ENCODE measurements around the gene ABCF1. TPM values are rescaled to one million over a fixed set of nuclear protein-coding genes. Genes with fewer than 3 reads are reported as not detected.

ABCF1 gene
- polyA plus RNA-seq, 3 donors: 7.5 to 19.8 (median 14.6) TPM

DNA sequence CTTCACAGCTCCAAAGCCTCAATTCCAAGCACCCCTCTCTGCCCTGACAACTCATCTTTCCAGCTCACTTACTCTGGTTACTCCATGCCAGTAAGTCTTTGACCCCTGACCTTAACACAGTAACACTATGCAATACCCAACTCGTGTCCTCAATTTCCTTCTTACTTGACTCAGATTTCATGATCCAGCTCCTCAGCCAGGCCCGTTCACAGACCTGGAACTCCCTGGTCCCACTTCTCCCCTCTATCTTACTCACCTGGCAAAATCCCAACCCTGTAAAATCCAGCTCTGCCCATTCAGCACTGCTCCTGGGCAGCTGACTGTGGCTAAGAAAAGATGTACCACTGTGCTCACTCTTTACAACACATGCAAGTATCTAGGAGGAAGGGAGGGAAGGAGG is 22.9 kb upstream of the ABCF1 start:
- H3K36me3 Mint-ChIP-seq: peaks cover 64 to 69% of the 10 kb centered on the region in 2 donors
- peaks cover 16% of the 10 kb centered on the region for H3K4me1 Mint-ChIP-seq
- Histone ChIP-seq H3K4me3 (replicated peaks in 1 of 3; ENCODE audit: low read depth in 2 of 3, low read length in 3 of 3) (no peak overlapping the region), H4K20me1 (ENCODE audit: insufficient read depth, low read length) (no peaks in the 10 kb centered on the region), H3K36me3 (replicated peaks in 1 of 2; ENCODE audit: control insufficient read depth in 1 of 2, insufficient read depth in 2 of 2, low read length in 2 of 2) (peaks cover 26 to 62% of the 10 kb centered on the region in 2 donors), H3K4me2 (replicated peaks; ENCODE audit: extremely low read depth, low read length, poor library complexity, severe bottlenecking) (no peak overlapping the region), H3K4me1 (ENCODE audit: control insufficient read depth in 1 of 2, insufficient read depth in 2 of 2, low read length in 2 of 2) (peaks cover 4 to 8% of the 10 kb centered on the region in 2 donors), H3K27ac (ENCODE audit: low read depth in 1 of 2, low read length in 2 of 2) (no peak overlapping the region), H3K27me3 (ENCODE audit: control insufficient read depth in 2 of 2, insufficient read depth in 2 of 2, low read length in 2 of 2) (no peaks in the 10 kb centered on the region), H2AFZ (ENCODE audit: insufficient read depth, low read depth, low read length, poor library complexity, severe bottlenecking) (no peak overlapping the region), H3K9me3 (replicated peaks in 1 of 2; ENCODE audit: control insufficient read depth in 1 of 2, insufficient read depth in 1 of 2, low read length in 2 of 2) (no peaks in the 10 kb centered on the region), H3K79me2 (ENCODE audit: insufficient read depth, low read length) (no peaks in the 10 kb centered on the region), H3K9ac (ENCODE audit: insufficient read depth, low read length, poor library complexity, severe bottlenecking) (no peak overlapping the region)
- intact Hi-C loops (cut with micrococcal nuclease): loop anchor here in 1 of 2 donors (10.0 kb wide), 1 partner anchor 46 kb away; no protein-coding TSS in a partner anchor
- H3K9me3 Mint-ChIP-seq: peaks cover 0 to 1% (median 0%) of the 10 kb centered on the region in 7 donors
- H3K27ac Mint-ChIP-seq: peak overlapping the region in 3 of 7 donors; percentile 24 to 53 (median 37)
- TF ChIP-seq CTCF (IDR thresholded peaks at IDR 0.05): no peak
- DNase-seq: no peak
- no peak overlapping the region for H3K4me3 Mint-ChIP-seq
- WGBS (ENCODE audit: insufficient coverage): 95% methylated on average over 2 of the region's 2 CpGs
- peaks cover 1 to 6% (median 6%) of the 10 kb centered on the region in 3 donors for H3K27me3 Mint-ChIP-seq (ENCODE audit: low read depth in 3 of 3)

- Mint-ChIP-seq H3K27ac (peak overlapping the region in 1 of 7 donors; percentile 52), H3K27me3 (ENCODE audit: low read depth in 3 of 3) (peaks cover 0 to 6% (median 4%) of the 10 kb centered on the region in 3 donors), H3K4me3 (no peak overlapping the region), H3K4me1 (peaks cover 19% of the 10 kb centered on the region), H3K9me3 (peaks cover 0 to 1% (median 0%) of the 10 kb centered on the region in 7 donors), H3K36me3 (peaks cover 52 to 55% of the 10 kb centered on the region in 2 donors)
- H3K27me3 ChIP-seq (ENCODE audit: control insufficient read depth in 2 of 2, insufficient read depth in 2 of 2, low read length in 2 of 2): no peaks in the 10 kb centered on the region
- intact Hi-C loops (cut with micrococcal nuclease): no loop called here
- no peak overlapping the region for H3K9ac ChIP-seq (ENCODE audit: insufficient read depth, low read length, poor library complexity, severe bottlenecking)
- H3K27ac ChIP-seq (ENCODE audit: low read depth in 1 of 2, low read length in 2 of 2): no peak overlapping the region
- no peaks in the 10 kb centered on the region for H3K9me3 ChIP-seq (replicated peaks in 1 of 2; ENCODE audit: control insufficient read depth in 1 of 2, insufficient read depth in 1 of 2, low read length in 2 of 2)
- no peak for TF ChIP-seq CTCF (IDR thresholded peaks at IDR 0.05)
- H4K20me1 ChIP-seq (ENCODE audit: insufficient read depth, low read length): peaks cover 4% of the 10 kb centered on the region
- H3K4me2 ChIP-seq (replicated peaks; ENCODE audit: extremely low read depth, low read length, poor library complexity, severe bottlenecking): no peak overlapping the region
- no peak overlapping the region for H3K4me3 ChIP-seq (replicated peaks in 1 of 3; ENCODE audit: low read depth in 2 of 3, low read length in 3 of 3)
- peaks cover 29% of the 10 kb centered on the region for H3K79me2 ChIP-seq (ENCODE audit: insufficient read depth, low read length)
- H2AFZ ChIP-seq (ENCODE audit: insufficient read depth, low read depth, low read length, poor library complexity, severe bottlenecking): no peak overlapping the region
- peaks cover 29 to 48% of the 10 kb centered on the region in 2 donors for H3K36me3 ChIP-seq (replicated peaks in 1 of 2; ENCODE audit: control insufficient read depth in 1 of 2, insufficient read depth in 2 of 2, low read length in 2 of 2)
- no peak for DNase-seq
- peaks cover 20 to 28% of the 10 kb centered on the region in 2 donors for H3K4me1 ChIP-seq (ENCODE audit: control insufficient read depth in 1 of 2, insufficient read depth in 2 of 2, low read length in 2 of 2)
- WGBS (ENCODE audit: insufficient coverage): 94% methylated on average over 3 of the region's 4 CpGs
Measured at GRCh38 chr6:30554404-30554803, 16.8 kb upstream of the ABCF1 start.

All from CD14-positive monocyte (primary cell).